PFSK-1 (cell line): Measurements from ENCODE around the gene ANKRD33B.

Source experiments
- FOXP2 ChIP-seq: optimal IDR thresholded peaks from 2 replicates; pipeline ENCODE3; 2011; ENCODE audit warnings: borderline replicate concordance, control low read depth, inconsistent platforms; ENCODE audit not compliant: insufficient read depth; ENCODE audit errors: extremely low read length, extremely low read depth
- POLR2AphosphoS5 ChIP-seq: IDR thresholded peaks from 2 replicates; pipeline ENCODE4 v1.6.1; 2012; ENCODE audit warnings: low read depth, mild to moderate bottlenecking, control low read depth, low read length, moderate library complexity
- REST ChIP-seq, 2 experiments: IDR thresholded peaks; 2 replicates each; pipeline versions ENCODE4 v1.6.1 to v1.8.0; 2011 to 2012; ENCODE audit warnings: low read depth in 2 of 2, low read length in 2 of 2, control low read depth in 1 of 2, inconsistent platforms in 1 of 2, mild to moderate bottlenecking in 1 of 2, moderate library complexity in 1 of 2; ENCODE audit not compliant: insufficient read depth in 1 of 2
- SIN3A ChIP-seq: IDR thresholded peaks from 2 replicates; pipeline ENCODE4 v1.6.1; 2012; ENCODE audit warnings: mild to moderate bottlenecking, low read length, moderate library complexity, borderline replicate concordance; ENCODE audit not compliant: insufficient read depth
- TAF1 ChIP-seq: IDR thresholded peaks from 2 replicates; pipeline ENCODE4 v1.6.1; 2012; ENCODE audit warnings: low read length, control low read depth, borderline replicate concordance; ENCODE audit not compliant: insufficient read depth

Gene ANKRD33B

GRCh38 chr5:10629682-10630081 lies 65.8 kb downstream of the ANKRD33B start:
- TF ChIP-seq REST (IDR thresholded peaks at IDR 0.05; ENCODE audit: insufficient read depth in 1 of 2, low read depth in 2 of 2, low read length in 2 of 2) (no peak), POLR2AphosphoS5 (no peak), SIN3A (no peak), FOXP2 (no peak), TAF1 (no peak)

- TF ChIP-seq REST (IDR thresholded peaks at IDR 0.05; ENCODE audit: insufficient read depth in 1 of 2, low read depth in 2 of 2, low read length in 2 of 2) (no peak), SIN3A (no peak), FOXP2 (no peak), TAF1 (no peak), POLR2AphosphoS5 (no peak)
Measured at GRCh38 chr5:10630126-10630525, 66.3 kb downstream of the ANKRD33B start.

GRCh38 chr5:10631316-10631996 lies 67.6 kb downstream of the ANKRD33B start:
- TF ChIP-seq FOXP2 (no peak), TAF1 (no peak), SIN3A (no peak), REST (IDR thresholded peaks at IDR 0.05; ENCODE audit: insufficient read depth in 1 of 2, low read depth in 2 of 2, low read length in 2 of 2) (no peak), POLR2AphosphoS5 (no peak)

- TF ChIP-seq POLR2AphosphoS5: no peak
- no peak for TF ChIP-seq REST (IDR thresholded peaks at IDR 0.05; ENCODE audit: insufficient read depth in 1 of 2, low read depth in 2 of 2, low read length in 2 of 2)
- no peak for TF ChIP-seq SIN3A
- TF ChIP-seq TAF1: no peak
- no peak for TF ChIP-seq FOXP2
Measured at GRCh38 chr5:10632110-10632761, 68.4 kb downstream of the ANKRD33B start.
